HG03469 (cell line): ENCODE results near the gene MRGPRD.

ENCODE experiments used
- ATAC-seq: cut with Tn5 transposase; IDR thresholded peaks from one replicate; pipeline ENCODE4 v1.9.1; 2021; ENCODE audit warnings: mild to moderate bottlenecking, moderate library complexity, moderate number of reproducible peaks; ENCODE audit not compliant: unreplicated experiment

The MRGPRD gene

GRCh38 chr11:68980776-68981065 lies at the start of gene MRGPRD:
Gene MRGPRD, minus strand, starts transcription at chr11:68980986. Its CDS starts 0 bp downstream, at chr11:68980986.
- no peak for ATAC-seq

GRCh38 chr11:69030301-69030700 lies 49.5 kb upstream of the MRGPRD start:
- ATAC-seq: no peak

GRCh38 chr11:69027704-69028372 lies 47.1 kb upstream of the MRGPRD start:
- no peak for ATAC-seq

- ATAC-seq: no peak
Measured at GRCh38 chr11:69024509-69024908, 43.7 kb upstream of the MRGPRD start.

- ATAC-seq: no peak
Measured at GRCh38 chr11:69022260-69022659, 41.5 kb upstream of the MRGPRD start.

- no peak for ATAC-seq
Measured at GRCh38 chr11:69018924-69019323, 38.1 kb upstream of the MRGPRD start.

GRCh38 chr11:69017951-69018350 lies 37.2 kb upstream of the MRGPRD start:
- ATAC-seq: no peak

GRCh38 chr11:69014898-69015549 lies 34.2 kb upstream of the MRGPRD start:
- ATAC-seq: no peak

- ATAC-seq: no peak
Measured at GRCh38 chr11:69014084-69014851, 33.5 kb upstream of the MRGPRD start.

- ATAC-seq: no peak
Measured at GRCh38 chr11:69013009-69013951, 32.5 kb upstream of the MRGPRD start, which contains the start of gene MRGPRF. Gene MRGPRF, minus strand, starts transcription at chr11:69013246. Its CDS starts 3,345 bp downstream, at chr11:69009901.

- no peak for ATAC-seq
Measured at GRCh38 chr11:69012092-69013008, 31.6 kb upstream of the MRGPRD start.

GRCh38 chr11:69011624-69012091 lies 30.9 kb upstream of the MRGPRD start:
- ATAC-seq: no peak

- no peak for ATAC-seq
Measured at GRCh38 chr11:69010964-69011623, 30.3 kb upstream of the MRGPRD start.

- ATAC-seq: no peak
Measured at GRCh38 chr11:69010361-69010891, 29.6 kb upstream of the MRGPRD start.

GRCh38 chr11:69009441-69010211 lies 28.8 kb upstream of the MRGPRD start:
- no peak for ATAC-seq

GRCh38 chr11:69008737-69009440 lies 28.1 kb upstream of the MRGPRD start:
- no peak for ATAC-seq

- no peak for ATAC-seq
Measured at GRCh38 chr11:69007975-69008381, 27.2 kb upstream of the MRGPRD start.
